Duodenal mucosa (tissue), 2 donors: ENCODE measurements around the gene EPB41L5.
"Not testable (repeated sequence)": the region's sequence is repeated elsewhere in the genome, so short reads cannot be mapped to it uniquely, and the experiment has no call there.

Experiments used
- H3K27ac ChIP-seq: one replicate; pipeline ENCODE4 v1.7.0; 2013; ENCODE audit warnings: low read depth, low read length
- H3K27me3 ChIP-seq, 2 donors: one replicate each; pipeline ENCODE4 v1.7.0; 2013; ENCODE audit warnings: low read length in 2 of 2, control low read depth in 1 of 2; ENCODE audit not compliant: insufficient read depth in 2 of 2, control insufficient read depth in 1 of 2
- H3K36me3 ChIP-seq, 2 donors: one replicate each; pipeline ENCODE4 v1.7.0; 2013; ENCODE audit warnings: low read length in 2 of 2, control low read depth in 1 of 2; ENCODE audit not compliant: insufficient read depth in 2 of 2, control insufficient read depth in 1 of 2
- H3K4me1 ChIP-seq, 2 donors: one replicate each; pipeline ENCODE4 v1.7.0; 2013; ENCODE audit warnings: low read length in 2 of 2, control low read depth in 1 of 2; ENCODE audit not compliant: insufficient read depth in 2 of 2, control insufficient read depth in 1 of 2
- H3K4me3 ChIP-seq, 2 donors: one replicate each; pipeline ENCODE4 v1.7.0; 2013; ENCODE audit warnings: low read length in 2 of 2, low read depth in 1 of 2
- H3K9ac ChIP-seq, 2 donors: one replicate each; pipeline ENCODE4 v1.7.0; 2013; ENCODE audit warnings: low read length in 2 of 2, low read depth in 1 of 2
- H3K9me3 ChIP-seq, 2 donors: one replicate each; pipeline ENCODE4 v1.7.0; 2013; ENCODE audit warnings: low read length in 2 of 2, control low read depth in 1 of 2; ENCODE audit not compliant: control insufficient read depth in 1 of 2

The EPB41L5 gene

DNA sequence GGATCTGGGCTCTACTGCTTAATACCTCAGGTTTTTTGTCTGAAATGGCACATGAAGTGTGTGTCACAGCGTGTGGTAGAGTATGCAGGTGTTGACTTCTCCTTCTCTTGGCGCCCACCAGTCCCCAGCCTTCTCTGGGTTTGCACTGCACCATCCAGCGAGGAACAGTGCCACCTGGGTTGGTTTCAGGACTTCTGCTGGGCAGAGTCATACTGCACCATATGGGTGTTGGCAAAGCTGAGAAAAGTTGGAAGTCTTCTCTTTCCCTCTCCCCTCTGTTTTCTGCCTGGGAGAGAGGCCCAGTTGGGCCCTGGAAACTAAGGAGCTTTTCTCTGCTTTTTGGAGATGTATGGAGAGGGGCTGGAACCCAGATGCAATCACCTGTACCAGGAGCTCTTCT, 166.5 kb downstream of the EPB41L5 start:
- no peaks in the 10 kb centered on the region for H3K9me3 ChIP-seq
- H3K9ac ChIP-seq = no peak overlapping the region
- H3K4me3 ChIP-seq = no peak overlapping the region
- no peak overlapping the region for H3K27ac ChIP-seq
- peaks cover 0 to 14% of the 10 kb centered on the region in 2 donors for H3K36me3 ChIP-seq
- no peaks in the 10 kb centered on the region for H3K27me3 ChIP-seq
- H3K4me1 ChIP-seq = no peaks in the 10 kb centered on the region

DNA sequence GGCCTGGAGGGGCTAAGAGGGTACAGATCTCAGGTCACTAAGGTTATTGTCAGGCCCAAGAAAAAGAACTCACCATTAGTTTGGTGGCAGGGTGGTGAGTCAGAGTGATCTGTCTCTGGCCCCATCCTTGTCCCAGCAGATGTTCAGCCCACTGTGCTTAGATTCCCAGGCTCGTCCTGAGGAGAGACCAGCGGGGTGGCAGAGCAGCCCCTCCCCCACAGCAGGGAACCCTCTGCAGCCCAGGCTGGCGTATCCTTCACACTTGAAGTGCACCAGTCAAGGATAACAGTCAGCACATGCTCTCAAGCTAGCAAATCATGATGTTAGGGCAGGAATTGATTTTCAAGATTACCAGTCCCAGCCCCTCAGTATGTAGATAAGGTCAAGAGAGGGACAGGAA, 167.2 kb downstream of the EPB41L5 start:
- H3K9ac ChIP-seq = no peak overlapping the region
- H3K27ac ChIP-seq = no peak overlapping the region
- H3K4me1 ChIP-seq = no peaks in the 10 kb centered on the region
- H3K27me3 ChIP-seq = no peaks in the 10 kb centered on the region
- H3K36me3 ChIP-seq = peaks cover 0 to 14% of the 10 kb centered on the region in 2 donors
- no peak overlapping the region for H3K4me3 ChIP-seq
- no peaks in the 10 kb centered on the region for H3K9me3 ChIP-seq

DNA sequence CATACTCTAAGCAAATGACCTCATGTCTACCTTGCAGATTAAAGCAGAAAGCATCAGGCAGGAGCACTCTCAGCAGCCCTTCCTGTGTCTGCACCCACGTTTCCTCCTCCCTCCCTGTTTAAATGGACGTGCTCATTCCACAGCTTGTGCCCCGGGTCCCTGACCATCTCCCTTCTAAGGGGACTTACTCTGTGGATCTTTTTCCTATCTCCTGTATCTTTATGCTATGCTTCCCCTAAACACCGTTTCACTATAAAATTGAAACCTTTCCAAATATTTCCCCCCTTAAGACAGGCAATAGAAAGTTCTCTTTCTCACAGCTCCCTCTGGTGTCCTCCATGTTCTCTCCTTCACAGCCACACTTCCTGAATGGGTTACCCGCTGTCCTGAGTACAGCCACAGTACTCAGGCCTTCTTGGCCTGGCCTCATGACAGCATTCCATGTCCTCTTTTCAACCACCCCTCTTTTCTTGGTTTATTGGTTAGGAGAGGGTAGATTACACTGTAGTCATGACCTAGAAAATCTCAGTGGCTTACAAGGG, 169.2 kb downstream of the EPB41L5 start:
- no peaks in the 10 kb centered on the region for H3K27me3 ChIP-seq
- H3K9ac ChIP-seq = no peak overlapping the region
- H3K9me3 ChIP-seq = no peaks in the 10 kb centered on the region
- H3K4me3 ChIP-seq = no peak overlapping the region
- H3K4me1 ChIP-seq = no peaks in the 10 kb centered on the region
- H3K36me3 ChIP-seq = peaks cover 0 to 6% of the 10 kb centered on the region in 2 donors
- H3K27ac ChIP-seq = no peak overlapping the region

DNA sequence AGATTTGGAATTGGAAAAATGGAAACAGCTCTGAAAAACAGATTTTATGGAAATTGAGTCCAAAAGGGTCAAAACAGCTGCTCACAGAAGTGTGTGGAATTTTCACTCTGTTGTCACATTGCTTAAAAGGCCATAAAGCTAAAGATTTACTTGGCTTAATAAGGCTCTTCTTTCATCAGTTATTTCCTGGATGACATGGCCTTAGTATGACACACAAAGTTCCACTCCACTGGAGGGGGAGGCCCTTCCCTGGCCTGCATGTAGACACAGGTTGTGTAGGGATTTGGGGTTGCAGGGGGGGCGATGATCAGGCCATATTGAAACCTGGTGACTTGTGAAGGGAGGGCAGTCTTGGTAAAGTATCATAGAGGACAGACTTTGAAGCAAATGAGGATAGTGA, 176.3 kb downstream of the EPB41L5 start:
- Histone ChIP-seq H3K27ac (no peak overlapping the region), H3K4me3 (no peak overlapping the region), H3K36me3 (no peaks in the 10 kb centered on the region), H3K4me1 (no peaks in the 10 kb centered on the region), H3K9me3 (peaks cover 2 to 9% of the 10 kb centered on the region in 2 donors), H3K27me3 (no peaks in the 10 kb centered on the region), H3K9ac (no peak overlapping the region)

DNA sequence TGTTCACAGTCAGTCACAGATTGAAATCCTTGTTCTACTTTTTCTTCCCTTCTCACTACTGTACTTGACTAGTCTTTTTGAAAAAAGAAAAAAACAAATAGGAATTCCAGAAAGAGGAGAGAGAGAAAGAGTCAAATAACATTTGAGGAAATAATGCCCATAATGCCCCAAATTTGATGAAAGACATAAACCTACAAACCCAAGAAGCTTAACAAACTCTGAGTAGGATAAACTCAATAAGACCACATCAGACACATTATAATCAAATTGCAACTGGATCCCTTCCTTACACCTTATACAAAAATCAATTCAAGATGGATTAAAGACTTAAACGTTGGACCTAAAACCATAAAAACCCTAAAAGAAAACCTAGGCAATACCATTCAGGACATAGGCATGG, 179.4 kb downstream of the EPB41L5 start:
- H3K27me3 ChIP-seq = no peaks in the 10 kb centered on the region
- no peak overlapping the region for H3K4me3 ChIP-seq
- H3K27ac ChIP-seq = no peak overlapping the region
- H3K9ac ChIP-seq = no peak overlapping the region
- no peaks in the 10 kb centered on the region for H3K36me3 ChIP-seq
- H3K4me1 ChIP-seq = no peaks in the 10 kb centered on the region
- peaks cover 2 to 9% of the 10 kb centered on the region in 2 donors for H3K9me3 ChIP-seq

DNA sequence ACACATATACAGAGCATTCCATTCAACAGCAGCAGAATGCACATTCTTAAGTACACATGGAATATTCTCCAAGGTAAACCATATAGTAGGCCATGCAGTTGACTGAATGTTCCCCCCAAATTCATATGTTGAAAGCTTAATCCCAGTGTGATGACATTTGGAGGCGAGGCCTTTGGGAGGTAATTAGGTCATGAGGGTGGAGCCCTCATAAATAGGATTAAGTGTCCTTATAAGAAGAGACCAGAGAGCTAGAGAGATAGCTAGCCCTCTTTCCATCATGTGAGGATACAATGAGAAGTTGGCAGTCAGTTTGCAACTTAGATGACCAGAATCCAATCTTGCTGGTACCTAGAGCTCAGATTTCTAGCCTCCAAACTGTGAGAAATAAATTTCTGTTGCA, 182.7 kb downstream of the EPB41L5 start:
- Histone ChIP-seq H3K27me3 (no peaks in the 10 kb centered on the region), H3K36me3 (no peaks in the 10 kb centered on the region), H3K9me3 (peaks cover 2 to 16% of the 10 kb centered on the region in 2 donors), H3K4me1 (no peaks in the 10 kb centered on the region), H3K4me3 (no peak overlapping the region), H3K27ac (no peak overlapping the region), H3K9ac (no peak overlapping the region)

DNA sequence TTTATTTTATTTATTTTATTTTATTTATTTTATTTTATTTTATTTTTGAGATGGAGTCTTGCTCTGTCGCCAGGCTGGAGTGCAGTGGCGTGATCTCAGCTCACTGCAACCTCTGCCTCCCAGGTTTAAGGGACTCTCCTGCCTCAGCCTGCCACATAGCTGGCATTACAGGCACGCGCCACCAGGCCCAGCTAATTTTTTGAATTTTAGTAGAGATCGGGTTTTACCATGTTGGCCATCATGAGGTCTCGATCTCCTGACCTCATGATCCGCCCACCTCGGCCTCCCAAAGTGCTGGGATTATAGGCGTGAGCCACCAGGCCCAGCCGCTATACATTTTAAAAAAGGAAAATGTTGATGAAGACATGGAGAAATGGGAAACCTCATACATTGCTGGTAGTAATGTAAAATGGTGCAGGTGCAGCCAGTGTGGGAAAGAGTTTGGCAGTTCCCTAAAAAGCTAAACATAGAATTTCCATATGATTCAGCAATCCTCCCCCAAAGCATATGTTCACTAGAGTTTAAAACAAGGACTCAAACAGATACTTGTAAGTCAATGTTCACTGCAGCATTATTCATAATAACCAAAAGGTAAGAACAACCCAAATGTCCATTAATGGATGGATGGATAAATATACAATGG, 187.1 kb downstream of the EPB41L5 start:
- H3K27me3 ChIP-seq, H3K4me3 ChIP-seq, H3K36me3 ChIP-seq, H3K9me3 ChIP-seq, H3K9ac ChIP-seq, H3K27ac ChIP-seq, H3K4me1 ChIP-seq: not testable (repeated sequence)

DNA sequence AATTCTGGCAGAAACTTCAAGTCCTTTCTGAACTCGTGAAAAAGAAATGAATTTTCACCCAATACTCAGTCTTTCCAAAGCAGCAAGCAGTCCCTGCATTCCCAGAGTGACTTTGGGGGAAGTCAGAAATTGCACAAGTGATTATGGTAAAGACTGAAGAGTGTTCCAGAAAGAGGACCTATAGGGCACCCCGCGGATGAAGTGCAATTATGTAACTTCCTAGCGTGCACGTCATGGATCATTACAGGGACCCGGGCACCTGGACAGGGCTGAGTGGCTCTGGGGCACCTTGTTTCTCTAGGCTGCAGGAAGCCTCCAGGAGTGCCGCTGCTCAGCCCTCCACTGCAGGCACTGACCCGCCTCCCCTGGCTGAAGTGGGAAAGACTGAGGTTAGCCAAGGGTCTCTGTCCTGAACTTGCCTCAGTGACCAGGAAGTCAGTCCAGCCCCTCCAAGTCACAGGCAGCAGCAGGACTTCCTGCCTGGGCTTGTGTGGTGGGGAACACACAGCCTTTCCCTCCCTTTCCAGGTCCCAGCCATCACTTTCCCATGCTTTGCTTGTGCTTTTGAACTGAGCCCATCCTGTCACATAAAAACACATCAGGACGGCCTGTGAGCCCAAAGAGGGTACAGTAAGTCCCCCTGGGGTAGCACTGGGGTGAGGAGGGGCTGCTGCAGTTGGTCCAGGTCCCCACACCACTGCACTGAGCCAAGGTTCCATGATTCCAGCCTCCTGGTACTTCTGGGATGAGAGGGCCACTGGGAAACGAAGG, 190.6 kb downstream of the EPB41L5 start:
- Histone ChIP-seq H3K4me3 (no peak overlapping the region), H3K9ac (no peak overlapping the region), H3K9me3 (peaks cover 0 to under 1% of the 10 kb centered on the region in 2 donors), H3K4me1 (peaks cover 0 to 4% of the 10 kb centered on the region in 2 donors), H3K36me3 (no peaks in the 10 kb centered on the region), H3K27ac (no peak overlapping the region), H3K27me3 (no peaks in the 10 kb centered on the region)

DNA sequence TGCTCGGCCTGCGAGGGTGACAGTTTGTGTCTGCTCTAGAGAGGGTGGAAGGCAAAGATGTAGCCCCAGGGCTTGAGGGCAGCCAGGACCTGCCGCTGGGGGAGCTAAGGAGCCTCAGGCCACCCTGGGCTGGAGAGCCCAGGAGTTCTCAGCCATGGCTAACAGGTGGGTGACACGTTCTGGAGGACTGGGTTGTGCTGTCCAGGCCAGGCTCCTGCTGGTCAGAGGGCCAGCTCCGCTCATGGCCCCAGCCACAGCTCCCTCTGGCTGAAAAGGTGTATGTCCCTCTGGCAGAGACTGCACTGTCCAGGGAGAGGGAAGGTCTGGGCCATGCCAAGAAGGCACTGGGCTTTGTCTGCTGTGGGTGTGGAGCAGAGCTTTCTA, 191.1 kb downstream of the EPB41L5 start:
- peaks cover 0 to 4% of the 10 kb centered on the region in 2 donors for H3K4me1 ChIP-seq
- no peaks in the 10 kb centered on the region for H3K36me3 ChIP-seq
- H3K4me3 ChIP-seq = no peak overlapping the region
- no peak overlapping the region for H3K9ac ChIP-seq
- no peak overlapping the region for H3K27ac ChIP-seq
- no peaks in the 10 kb centered on the region for H3K9me3 ChIP-seq
- H3K27me3 ChIP-seq = no peaks in the 10 kb centered on the region

DNA sequence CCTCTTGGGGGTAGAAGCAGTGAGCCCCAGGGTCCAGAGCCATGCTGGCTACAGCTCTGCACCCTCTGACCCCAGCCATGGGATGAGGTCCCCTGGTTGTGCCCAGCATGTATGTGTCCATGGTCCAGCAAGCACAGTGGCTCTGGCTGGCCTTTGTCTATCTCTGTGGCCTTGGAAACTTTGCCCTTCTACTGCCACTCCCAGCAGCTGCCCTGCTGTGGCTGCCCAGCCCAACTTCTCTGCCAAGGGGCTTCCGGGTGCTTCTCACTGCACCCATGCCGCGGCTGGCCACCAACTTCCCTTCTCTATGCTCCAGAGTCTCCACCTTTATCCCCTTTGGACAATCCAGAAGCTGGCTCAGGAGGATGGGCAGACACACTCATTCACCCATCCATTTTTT, 191.5 kb downstream of the EPB41L5 start:
- no peaks in the 10 kb centered on the region for H3K36me3 ChIP-seq
- H3K27me3 ChIP-seq = no peaks in the 10 kb centered on the region
- H3K27ac ChIP-seq = no peak overlapping the region
- H3K9me3 ChIP-seq = no peaks in the 10 kb centered on the region
- no peak overlapping the region for H3K9ac ChIP-seq
- no peak overlapping the region for H3K4me3 ChIP-seq
- H3K4me1 ChIP-seq = peaks cover 0 to 4% of the 10 kb centered on the region in 2 donors
